ENCODE results near the gene FKBP6. TPM values are rescaled to one million over a fixed set of nuclear protein-coding genes. Genes with fewer than 3 reads are reported as not detected.
"Not testable (repeated sequence)": the region's sequence is repeated elsewhere in the genome, so short reads cannot be mapped to it uniquely, and the experiment has no call there.

FKBP6 gene
- total RNA-seq, 1 donor from 2014 or later: not detected

DNA sequence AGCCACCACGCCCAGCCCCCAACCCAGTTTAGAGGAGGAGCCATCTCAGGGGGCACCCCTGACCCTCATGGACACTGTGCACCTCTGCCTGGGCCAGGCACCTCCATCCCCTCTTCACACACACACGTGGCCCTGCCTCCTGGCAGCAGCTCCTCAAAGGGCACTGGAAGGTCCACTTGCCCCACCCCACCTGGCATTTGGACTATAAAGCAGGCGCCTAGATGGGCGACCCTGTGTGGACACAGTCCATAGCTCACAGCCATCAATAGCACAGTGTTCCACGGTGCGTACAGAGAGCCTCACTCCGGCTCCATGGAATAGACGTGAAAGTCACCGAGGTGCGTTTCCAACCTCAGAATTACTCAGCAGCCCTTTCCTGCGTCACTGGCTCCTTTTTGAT, 41.0 kb downstream of the FKBP6 start:
- peaks cover 0 to 4% of the 10 kb centered on the region in 2 donors for H3K4me1 ChIP-seq
- intact Hi-C loops (cut with DNase I): no loop called here
- no peaks in the 10 kb centered on the region for H3K27me3 ChIP-seq
- no peaks in the 10 kb centered on the region for H3K36me3 ChIP-seq
- H3K4me3 ChIP-seq: no peak overlapping the region
- TF ChIP-seq, protein P1, sequence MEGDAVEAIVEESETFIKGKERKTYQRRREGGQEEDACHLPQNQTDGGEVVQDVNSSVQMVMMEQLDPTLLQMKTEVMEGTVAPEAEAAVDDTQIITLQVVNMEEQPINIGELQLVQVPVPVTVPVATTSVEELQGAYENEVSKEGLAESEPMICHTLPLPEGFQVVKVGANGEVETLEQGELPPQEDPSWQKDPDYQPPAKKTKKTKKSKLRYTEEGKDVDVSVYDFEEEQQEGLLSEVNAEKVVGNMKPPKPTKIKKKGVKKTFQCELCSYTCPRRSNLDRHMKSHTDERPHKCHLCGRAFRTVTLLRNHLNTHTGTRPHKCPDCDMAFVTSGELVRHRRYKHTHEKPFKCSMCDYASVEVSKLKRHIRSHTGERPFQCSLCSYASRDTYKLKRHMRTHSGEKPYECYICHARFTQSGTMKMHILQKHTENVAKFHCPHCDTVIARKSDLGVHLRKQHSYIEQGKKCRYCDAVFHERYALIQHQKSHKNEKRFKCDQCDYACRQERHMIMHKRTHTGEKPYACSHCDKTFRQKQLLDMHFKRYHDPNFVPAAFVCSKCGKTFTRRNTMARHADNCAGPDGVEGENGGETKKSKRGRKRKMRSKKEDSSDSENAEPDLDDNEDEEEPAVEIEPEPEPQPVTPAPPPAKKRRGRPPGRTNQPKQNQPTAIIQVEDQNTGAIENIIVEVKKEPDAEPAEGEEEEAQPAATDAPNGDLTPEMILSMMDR (IDR thresholded peaks at IDR 0.05): no peak
- H3K27ac ChIP-seq: no peak overlapping the region
- DNase-seq (ENCODE audit: low spot score in 2 of 2): no peak
- no peaks in the 10 kb centered on the region for H3K9me3 ChIP-seq

DNA sequence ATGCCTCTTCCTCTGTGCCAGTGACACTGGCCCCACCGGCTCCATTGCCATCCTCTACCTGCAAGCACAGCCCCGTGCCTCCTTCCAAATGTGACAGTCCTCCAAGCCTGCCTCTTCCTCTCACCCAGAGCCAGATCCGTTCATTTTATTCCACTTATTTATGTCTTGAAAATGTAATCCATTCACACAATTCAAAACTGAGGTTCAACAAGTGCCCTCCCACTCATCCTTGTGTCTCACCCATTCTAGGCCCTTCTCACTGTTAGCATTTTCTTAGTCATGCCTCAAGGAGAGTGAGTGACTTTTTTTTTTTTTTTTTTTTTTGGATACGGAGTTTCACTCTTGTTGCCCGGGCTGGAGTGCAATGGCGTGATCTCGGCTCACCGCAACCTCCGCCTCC, 41.7 kb downstream of the FKBP6 start:
- H3K4me3 ChIP-seq: no peak overlapping the region
- intact Hi-C loops (cut with DNase I): no loop called here
- H3K4me1 ChIP-seq: peaks cover 0 to under 1% of the 10 kb centered on the region in 2 donors
- H3K9me3 ChIP-seq: no peaks in the 10 kb centered on the region
- H3K36me3 ChIP-seq: no peaks in the 10 kb centered on the region
- no peak overlapping the region for H3K27ac ChIP-seq
- TF ChIP-seq, protein P1 (IDR thresholded peaks at IDR 0.05): no peak
- DNase-seq (ENCODE audit: low spot score in 2 of 2): no peak
- no peaks in the 10 kb centered on the region for H3K27me3 ChIP-seq

DNA sequence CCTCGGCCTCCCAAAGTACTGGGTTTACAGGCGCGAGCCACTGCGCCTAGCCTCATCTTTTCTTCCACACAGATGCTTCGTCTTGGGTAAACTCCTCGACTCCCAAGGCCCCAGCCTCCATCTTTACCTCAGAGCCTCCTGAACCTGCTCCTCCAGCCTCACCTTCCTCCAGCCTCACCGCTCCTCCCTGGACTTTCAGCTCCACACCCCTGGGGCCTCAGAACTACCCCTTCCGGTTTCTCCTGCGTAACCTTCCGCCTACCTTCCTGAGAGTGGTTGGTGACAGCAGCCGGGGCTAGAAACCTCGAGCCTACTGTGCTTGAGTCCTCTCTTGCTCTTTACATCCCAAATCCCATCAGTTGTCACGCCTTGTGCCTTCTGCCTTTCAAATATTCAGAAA, 45.8 kb downstream of the FKBP6 start:
- intact Hi-C loops (cut with DNase I): no loop called here

DNA sequence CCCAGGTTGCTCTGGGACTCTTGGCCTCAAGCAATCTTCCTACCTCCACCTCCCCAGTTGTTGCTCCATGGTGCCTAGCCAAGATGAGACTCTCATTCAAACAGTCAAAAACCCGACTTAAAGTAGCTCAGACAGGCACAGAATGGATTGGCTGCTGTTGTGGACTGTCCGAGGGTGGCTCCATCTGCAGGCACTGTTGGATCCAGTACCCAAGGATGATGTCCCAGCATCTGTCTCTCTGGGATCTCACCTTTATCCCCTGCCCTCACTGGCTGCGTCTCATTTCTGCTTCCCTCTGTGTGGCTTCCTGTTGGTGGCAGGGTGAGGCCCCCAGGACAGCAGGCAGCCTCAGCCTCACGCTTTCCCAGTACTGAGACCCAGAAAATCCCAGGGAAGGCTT, 48.3 kb downstream of the FKBP6 start:
- H3K27me3 ChIP-seq; DNase-seq (ENCODE audit: low spot score in 2 of 2); intact Hi-C loops (cut with DNase I); H3K4me3 ChIP-seq; H3K4me1 ChIP-seq; H3K36me3 ChIP-seq; H3K9me3 ChIP-seq; H3K27ac ChIP-seq: not testable (repeated sequence)

More for the DNA sequence above, 45.8 kb downstream of the FKBP6 start:
- peaks cover 6% of the 10 kb centered on the region for H3K27me3 ChIP-seq
- TF ChIP-seq, protein P1 (IDR thresholded peaks at IDR 0.05): no peak
- no peak for DNase-seq (ENCODE audit: low spot score in 2 of 2)
- no peaks in the 10 kb centered on the region for H3K36me3 ChIP-seq
- no peak overlapping the region for H3K27ac ChIP-seq
- H3K9me3 ChIP-seq: no peaks in the 10 kb centered on the region
- no peaks in the 10 kb centered on the region for H3K4me1 ChIP-seq
- no peak overlapping the region for H3K4me3 ChIP-seq

GRCh38 chr7:73376671-73377412, 48.9 kb downstream of the FKBP6 start:
- no peak for DNase-seq (ENCODE audit: low spot score in 2 of 2)
- intact Hi-C loops (cut with DNase I): no loop called here
- Histone ChIP-seq H3K4me1 (no peaks in the 10 kb centered on the region), H3K27me3 (peaks cover 6% of the 10 kb centered on the region), H3K27ac (no peak overlapping the region), H3K36me3 (no peaks in the 10 kb centered on the region), H3K4me3 (no peak overlapping the region), H3K9me3 (no peaks in the 10 kb centered on the region)
- TF ChIP-seq, protein P1 (IDR thresholded peaks at IDR 0.05): no peak

DNA sequence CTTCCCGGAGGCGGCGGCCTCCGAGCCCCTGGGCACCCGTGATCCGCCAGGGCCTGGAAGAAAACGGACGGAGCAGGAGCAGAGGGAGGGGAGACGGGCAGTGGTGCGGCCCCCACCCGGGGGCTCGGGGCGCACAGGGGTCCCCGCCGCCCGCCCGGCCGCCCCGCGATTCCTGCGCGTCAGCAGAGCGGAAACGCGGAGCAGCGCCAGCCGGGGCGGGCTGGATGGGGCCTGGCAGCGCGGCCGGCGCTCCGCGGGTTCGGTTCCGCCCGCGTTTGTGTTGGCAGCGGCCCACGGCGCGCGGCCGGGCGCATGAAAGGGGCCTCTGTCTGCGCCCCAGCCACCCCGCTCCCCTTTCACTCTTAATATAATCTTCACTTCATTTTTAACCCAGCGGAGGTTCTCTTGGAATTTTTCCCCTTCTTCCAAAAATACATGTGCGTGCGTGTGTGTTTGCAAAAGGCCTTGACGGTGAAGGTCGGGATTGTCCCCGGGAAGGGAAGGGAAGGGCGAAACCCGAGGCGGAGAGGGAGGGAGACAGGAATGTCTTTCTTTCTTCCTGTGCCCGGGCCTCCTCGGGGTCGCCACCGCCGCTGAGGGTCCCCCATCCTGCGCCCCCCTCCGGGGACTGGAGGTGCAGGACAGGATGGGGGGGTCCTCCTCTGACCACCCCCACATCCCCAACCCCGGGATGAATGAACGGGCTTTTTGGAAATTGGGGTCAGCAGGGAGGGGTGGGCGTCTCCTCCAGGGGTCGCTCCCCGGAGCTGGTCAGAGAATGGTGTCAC, 49.6 kb downstream of the FKBP6 start:
- DNase-seq (ENCODE audit: low spot score in 2 of 2); intact Hi-C loops (cut with DNase I); H3K27ac ChIP-seq; H3K9me3 ChIP-seq; H3K4me1 ChIP-seq; H3K27me3 ChIP-seq; H3K36me3 ChIP-seq: not testable (repeated sequence)
- peak overlapping the region; percentile 39 to 43 for H3K4me3 ChIP-seq
